ENCODE data around the gene TRIM66. TPM values are rescaled to one million over a fixed set of nuclear protein-coding genes. Genes with fewer than 3 reads are reported as not detected.

TRIM66 gene
- total and polyA plus RNA-seq, 5 donors from 2014 or later, result 0.33 to 16.0 (median 0.66) TPM

- no peak overlapping the region for H3K4me3 ChIP-seq (ENCODE audit: low read depth, low read length)
- no peaks in the 10 kb centered on the region for H3K27me3 ChIP-seq (ENCODE audit: control insufficient read depth, insufficient read depth, low read length)
- DNase-seq (no peak), ATAC-seq (ENCODE audit: low read depth in 2 of 2) (no peak)
- Mint-ChIP-seq H3K4me3 (no peak overlapping the region), H3K36me3 (peaks cover 21% of the 10 kb centered on the region), H3K27me3 (no peaks in the 10 kb centered on the region), H3K4me1 (peaks cover 0 to 9% (median under 1%) of the 10 kb centered on the region in 4 donors), H3K9me3 (peaks cover 0 to 2% (median 0%) of the 10 kb centered on the region in 7 donors), H3K27ac (peak overlapping the region in 1 of 3 donors; percentile 57)
- H3K9me3 ChIP-seq (ENCODE audit: control insufficient read depth in 2 of 2, low read length in 2 of 2), result no peaks in the 10 kb centered on the region
- peaks cover 18% of the 10 kb centered on the region for H3K36me3 ChIP-seq (ENCODE audit: control insufficient read depth, insufficient read depth, low read length)
- no peaks in the 10 kb centered on the region for H3K4me1 ChIP-seq (ENCODE audit: control insufficient read depth, insufficient read depth, low read length, poor library complexity, severe bottlenecking)
- no peak overlapping the region for H3K27ac ChIP-seq (ENCODE audit: insufficient read depth, low read length, poor library complexity, severe bottlenecking)
These were observed 69.9 kb downstream of the TRIM66 start for GRCh38 chr11:8612522-8612921.

- no peak overlapping the region for H3K4me3 Mint-ChIP-seq
- H3K27ac Mint-ChIP-seq, result no peak overlapping the region
- peaks cover 2% of the 10 kb centered on the region for H3K36me3 ChIP-seq (ENCODE audit: control insufficient read depth, insufficient read depth, low read length)
- peaks cover 0 to 4% (median 0%) of the 10 kb centered on the region in 7 donors for H3K9me3 Mint-ChIP-seq
- no peaks in the 10 kb centered on the region for H3K9me3 ChIP-seq (ENCODE audit: control insufficient read depth in 2 of 2, low read length in 2 of 2)
- H3K4me3 ChIP-seq (ENCODE audit: low read depth, low read length), result no peak overlapping the region
- peak in 1 of 2 donors; percentile 31 for ATAC-seq (ENCODE audit: low read depth in 2 of 2)
- H3K36me3 Mint-ChIP-seq, result peaks cover 8% of the 10 kb centered on the region
- peaks cover 7% of the 10 kb centered on the region for H3K27me3 Mint-ChIP-seq
- H3K27ac ChIP-seq (ENCODE audit: insufficient read depth, low read length, poor library complexity, severe bottlenecking), result no peak overlapping the region
- no peaks in the 10 kb centered on the region for H3K4me1 ChIP-seq (ENCODE audit: control insufficient read depth, insufficient read depth, low read length, poor library complexity, severe bottlenecking)
- peaks cover 0 to 9% (median under 1%) of the 10 kb centered on the region in 4 donors for H3K4me1 Mint-ChIP-seq
- no peaks in the 10 kb centered on the region for H3K27me3 ChIP-seq (ENCODE audit: control insufficient read depth, insufficient read depth, low read length)
- DNase-seq, result peak in 1 of 3 donors; percentile 45
These were observed 71.8 kb downstream of the TRIM66 start for GRCh38 chr11:8610532-8611116.

- no peak overlapping the region for H3K27ac Mint-ChIP-seq
- H3K9me3 Mint-ChIP-seq, result peaks cover 0 to 4% (median 0%) of the 10 kb centered on the region in 7 donors
- DNase-seq (no peak), ATAC-seq (ENCODE audit: low read depth in 2 of 2) (no peak)
- peaks cover 0 to 9% (median under 1%) of the 10 kb centered on the region in 4 donors for H3K4me1 Mint-ChIP-seq
- Histone ChIP-seq H3K27ac (ENCODE audit: insufficient read depth, low read length, poor library complexity, severe bottlenecking) (no peak overlapping the region), H3K27me3 (ENCODE audit: control insufficient read depth, insufficient read depth, low read length) (peaks cover 4% of the 10 kb centered on the region), H3K4me3 (ENCODE audit: low read depth, low read length) (no peak overlapping the region), H3K9me3 (ENCODE audit: control insufficient read depth in 2 of 2, low read length in 2 of 2) (no peaks in the 10 kb centered on the region), H3K36me3 (ENCODE audit: control insufficient read depth, insufficient read depth, low read length) (no peaks in the 10 kb centered on the region), H3K4me1 (ENCODE audit: control insufficient read depth, insufficient read depth, low read length, poor library complexity, severe bottlenecking) (no peaks in the 10 kb centered on the region)
- H3K36me3 Mint-ChIP-seq, result peaks cover 4% of the 10 kb centered on the region
- no peak overlapping the region for H3K4me3 Mint-ChIP-seq
- H3K27me3 Mint-ChIP-seq, result peaks cover 20% of the 10 kb centered on the region
These were observed 73.8 kb downstream of the TRIM66 start for GRCh38 chr11:8608652-8609051.

- no peak for ATAC-seq (ENCODE audit: low read depth in 2 of 2)
- Mint-ChIP-seq H3K27me3 (peaks cover 26% of the 10 kb centered on the region), H3K4me3 (no peak overlapping the region), H3K4me1 (peaks cover 0 to 9% (median under 1%) of the 10 kb centered on the region in 4 donors), H3K36me3 (no peaks in the 10 kb centered on the region), H3K9me3 (peaks cover 0 to 4% (median 0%) of the 10 kb centered on the region in 7 donors), H3K27ac (peak overlapping the region in 1 of 3 donors; percentile 58)
- no peak for DNase-seq
- Histone ChIP-seq H3K9me3 (ENCODE audit: control insufficient read depth in 2 of 2, low read length in 2 of 2) (no peaks in the 10 kb centered on the region), H3K4me1 (ENCODE audit: control insufficient read depth, insufficient read depth, low read length, poor library complexity, severe bottlenecking) (no peaks in the 10 kb centered on the region), H3K36me3 (ENCODE audit: control insufficient read depth, insufficient read depth, low read length) (no peaks in the 10 kb centered on the region), H3K27me3 (ENCODE audit: control insufficient read depth, insufficient read depth, low read length) (peaks cover 4% of the 10 kb centered on the region), H3K4me3 (ENCODE audit: low read depth, low read length) (no peak overlapping the region), H3K27ac (ENCODE audit: insufficient read depth, low read length, poor library complexity, severe bottlenecking) (no peak overlapping the region)
These were observed 76.4 kb downstream of the TRIM66 start for GRCh38 chr11:8605971-8606563.

DNA sequence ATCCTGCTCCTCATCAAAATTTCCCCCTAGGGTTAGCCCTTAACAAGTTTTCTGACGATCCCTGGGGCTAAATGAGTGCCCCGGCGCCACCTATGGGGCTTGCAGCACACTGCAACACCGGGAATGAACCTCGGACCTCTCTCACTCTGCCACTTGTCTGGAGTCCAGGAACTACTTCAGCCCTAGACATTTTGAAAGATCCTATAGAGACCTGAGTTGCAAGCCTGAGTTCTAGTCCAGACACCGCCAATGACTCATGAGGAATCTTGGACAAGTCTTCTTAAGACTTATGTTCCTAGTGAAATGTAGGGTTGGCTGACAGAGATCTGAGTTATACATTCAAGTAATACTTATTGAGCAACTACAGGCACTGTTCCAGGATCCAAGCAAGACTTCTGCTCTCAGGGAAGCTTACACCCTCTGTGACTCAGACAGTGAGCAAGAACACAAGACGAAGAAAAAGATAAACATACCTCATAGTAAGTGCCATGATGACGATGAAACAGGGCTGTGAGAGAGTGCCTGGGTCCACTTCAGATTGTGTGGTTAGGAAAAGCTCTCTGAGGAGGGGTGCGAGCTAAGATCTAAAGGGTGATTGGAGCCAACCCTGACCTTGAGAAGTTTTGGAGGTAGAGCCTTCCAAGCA lies 78.3 kb downstream of the TRIM66 start:
- DNase-seq (peak in 1 of 3 donors; percentile 47), ATAC-seq (ENCODE audit: low read depth in 2 of 2) (peak in 1 of 2 donors; percentile 37)
- H3K4me3 Mint-ChIP-seq, result peak overlapping the region in 1 of 4 donors; percentile 8
- Histone ChIP-seq H3K36me3 (ENCODE audit: control insufficient read depth, insufficient read depth, low read length) (no peaks in the 10 kb centered on the region), H3K4me1 (ENCODE audit: control insufficient read depth, insufficient read depth, low read length, poor library complexity, severe bottlenecking) (no peaks in the 10 kb centered on the region), H3K9me3 (ENCODE audit: control insufficient read depth in 2 of 2, low read length in 2 of 2) (no peaks in the 10 kb centered on the region), H3K27ac (ENCODE audit: insufficient read depth, low read length, poor library complexity, severe bottlenecking) (no peak overlapping the region), H3K27me3 (ENCODE audit: control insufficient read depth, insufficient read depth, low read length) (peaks cover 4% of the 10 kb centered on the region), H3K4me3 (ENCODE audit: low read depth, low read length) (no peak overlapping the region)
- peaks cover 0 to 1% (median 0%) of the 10 kb centered on the region in 7 donors for H3K9me3 Mint-ChIP-seq
- no peaks in the 10 kb centered on the region for H3K4me1 Mint-ChIP-seq
- peaks cover 32% of the 10 kb centered on the region for H3K27me3 Mint-ChIP-seq
- H3K36me3 Mint-ChIP-seq, result no peaks in the 10 kb centered on the region
- H3K27ac Mint-ChIP-seq, result no peak overlapping the region

DNA sequence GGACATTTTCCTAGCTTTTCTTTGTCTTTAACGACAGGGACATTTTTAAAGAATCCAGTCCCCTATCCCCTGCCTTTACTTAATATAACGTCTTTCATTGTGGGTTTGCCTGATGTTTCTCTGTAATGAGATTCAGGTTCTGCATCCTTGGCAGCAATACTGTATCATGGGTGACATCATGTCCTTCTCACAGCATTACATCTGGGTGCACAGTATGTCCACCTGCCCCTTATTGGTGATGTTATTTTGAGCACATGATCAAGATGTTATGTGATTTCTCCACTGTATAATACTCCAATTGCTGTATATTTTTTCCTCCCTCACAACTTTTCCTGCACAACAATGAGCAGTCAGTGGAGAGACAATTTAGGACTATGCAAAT lies 78.8 kb downstream of the TRIM66 start:
- Histone ChIP-seq H3K27ac (ENCODE audit: insufficient read depth, low read length, poor library complexity, severe bottlenecking) (no peak overlapping the region), H3K4me1 (ENCODE audit: control insufficient read depth, insufficient read depth, low read length, poor library complexity, severe bottlenecking) (no peaks in the 10 kb centered on the region), H3K27me3 (ENCODE audit: control insufficient read depth, insufficient read depth, low read length) (peaks cover 4% of the 10 kb centered on the region), H3K9me3 (ENCODE audit: control insufficient read depth in 2 of 2, low read length in 2 of 2) (no peaks in the 10 kb centered on the region), H3K36me3 (ENCODE audit: control insufficient read depth, insufficient read depth, low read length) (no peaks in the 10 kb centered on the region), H3K4me3 (ENCODE audit: low read depth, low read length) (no peak overlapping the region)
- peaks cover 35% of the 10 kb centered on the region for H3K27me3 Mint-ChIP-seq
- peaks cover 0 to 1% (median 0%) of the 10 kb centered on the region in 7 donors for H3K9me3 Mint-ChIP-seq
- no peaks in the 10 kb centered on the region for H3K36me3 Mint-ChIP-seq
- ATAC-seq (ENCODE audit: low read depth in 2 of 2) (no peak), DNase-seq (no peak)
- H3K4me1 Mint-ChIP-seq, result no peaks in the 10 kb centered on the region
- peak overlapping the region in 1 of 4 donors; percentile 8 for H3K4me3 Mint-ChIP-seq
- no peak overlapping the region for H3K27ac Mint-ChIP-seq

DNA sequence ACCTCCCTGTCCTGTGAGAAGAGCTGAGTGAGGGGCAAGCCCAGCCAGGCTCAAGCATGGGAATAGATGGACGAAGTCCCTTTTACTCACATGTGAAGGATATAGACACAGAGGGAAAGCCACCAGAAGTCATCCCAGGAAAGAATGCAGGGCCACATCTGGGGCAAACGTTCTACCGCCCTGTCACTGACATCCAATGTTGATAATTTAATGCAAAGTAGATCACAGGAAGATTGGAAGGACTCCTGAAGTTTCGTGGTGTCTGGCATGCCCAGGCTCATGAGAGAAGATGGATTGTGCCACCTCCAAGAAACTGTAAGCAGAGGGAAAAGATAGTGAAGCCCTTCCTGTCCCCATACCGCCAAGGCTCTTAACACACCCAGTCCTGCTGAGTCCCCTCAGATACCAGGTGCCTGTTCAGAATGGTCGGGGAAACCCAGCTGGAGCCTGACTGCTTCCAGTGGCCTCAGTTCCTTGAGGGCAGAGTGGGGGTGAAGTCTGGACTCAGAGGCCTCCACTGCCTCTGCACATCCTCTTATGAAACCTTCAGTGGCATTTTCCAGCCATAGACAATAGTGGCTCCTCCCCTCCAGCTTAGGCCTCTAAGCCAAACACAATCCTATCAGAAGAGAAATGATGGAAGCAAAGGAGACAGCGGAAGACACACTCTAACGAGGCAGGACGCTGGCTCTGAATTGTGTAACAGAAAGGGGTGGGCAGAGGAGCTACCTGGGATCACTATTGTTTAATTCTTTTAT lies 80.9 kb downstream of the TRIM66 start:
- Mint-ChIP-seq H3K4me1 (no peaks in the 10 kb centered on the region), H3K4me3 (no peak overlapping the region), H3K9me3 (peaks cover 0 to 2% (median 0%) of the 10 kb centered on the region in 7 donors), H3K27me3 (peaks cover 54% of the 10 kb centered on the region), H3K27ac (no peak overlapping the region), H3K36me3 (no peaks in the 10 kb centered on the region)
- Histone ChIP-seq H3K36me3 (ENCODE audit: control insufficient read depth, insufficient read depth, low read length) (no peaks in the 10 kb centered on the region), H3K4me3 (ENCODE audit: low read depth, low read length) (no peak overlapping the region), H3K27ac (ENCODE audit: insufficient read depth, low read length, poor library complexity, severe bottlenecking) (no peak overlapping the region), H3K27me3 (ENCODE audit: control insufficient read depth, insufficient read depth, low read length) (peaks cover 11% of the 10 kb centered on the region), H3K4me1 (ENCODE audit: control insufficient read depth, insufficient read depth, low read length, poor library complexity, severe bottlenecking) (no peaks in the 10 kb centered on the region), H3K9me3 (ENCODE audit: control insufficient read depth in 2 of 2, low read length in 2 of 2) (no peaks in the 10 kb centered on the region)
- DNase-seq (no peak), ATAC-seq (ENCODE audit: low read depth in 2 of 2) (no peak)

All from CD4-positive, CD25-positive, alpha-beta regulatory T cell (primary cell).